Astrocyte of the hippocampus (primary cell): ENCODE results near the gene SAP130.

ENCODE experiments used
- DNase-seq: peaks from one replicate; pipeline ENCODE4 v3.0.0; 2011; ENCODE audit warnings: low read depth, low spot score

SAP130 gene

DNA sequence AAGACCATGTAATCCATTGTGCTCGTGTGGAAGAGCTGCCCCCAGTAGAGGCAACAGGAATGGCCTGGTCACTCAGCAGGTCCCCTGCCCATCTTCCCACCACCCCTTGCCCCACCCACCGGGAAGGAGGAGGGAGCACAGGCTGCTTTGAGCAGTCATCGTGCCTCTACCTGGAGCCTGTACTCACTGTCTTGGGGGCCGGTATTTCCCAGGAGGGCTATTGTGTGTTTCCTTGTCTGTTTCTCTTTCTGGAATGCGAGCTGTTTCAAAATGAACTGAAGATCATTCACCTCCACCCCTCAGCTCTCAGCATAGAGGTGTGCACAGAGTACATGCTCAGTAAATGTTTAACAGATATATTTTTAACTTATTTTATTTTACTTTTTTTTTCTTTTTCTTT is 134.4 kb downstream of the SAP130 start:
- no peak for DNase-seq

DNA sequence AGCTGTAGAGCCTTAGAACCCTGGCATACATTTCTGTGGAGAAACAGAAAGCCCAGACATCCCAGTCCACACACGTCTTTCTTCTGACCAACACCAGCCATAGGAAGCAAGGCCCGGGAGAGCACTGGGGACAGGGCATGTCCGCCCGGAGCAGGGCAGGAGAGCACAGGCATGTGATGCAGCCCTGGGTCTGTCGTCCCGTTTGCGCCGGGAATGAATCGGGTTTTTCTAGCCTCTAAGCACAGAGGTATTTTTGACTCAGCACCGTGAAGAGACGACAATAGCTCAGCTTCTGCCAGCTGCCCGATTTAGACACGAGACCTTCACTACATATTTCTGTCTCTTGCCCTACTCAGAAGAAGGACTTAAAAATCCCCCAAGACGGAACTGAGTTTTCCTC is 134.8 kb downstream of the SAP130 start:
- DNase-seq = no peak

DNA sequence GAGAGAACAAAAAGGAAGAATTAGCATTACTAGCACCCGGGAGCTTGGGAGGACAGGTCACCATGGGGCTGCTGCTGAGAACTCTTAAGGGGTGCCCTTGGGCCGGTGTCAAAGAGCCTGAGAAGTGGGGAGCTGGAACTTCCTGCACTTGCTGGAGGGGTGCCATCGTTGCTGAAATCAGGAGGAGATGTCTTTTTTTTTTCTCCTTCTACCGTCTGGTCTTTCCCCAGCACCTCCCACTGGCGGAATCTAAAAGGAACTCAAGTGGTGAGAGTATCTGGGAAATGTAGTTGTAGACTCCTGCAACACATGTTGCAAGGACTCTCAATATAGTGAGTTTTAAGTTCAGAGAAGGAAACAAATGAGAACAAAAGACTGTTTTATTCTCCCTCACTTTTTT is 136.0 kb downstream of the SAP130 start:
- DNase-seq = no peak
